SU-DHL-6 (cell line): ENCODE measurements around the gene ABLIM1.

Experiments
- H2AFZ ChIP-seq: fragments of 200-600 bp; sonication (generic); 2 replicates; pipeline ENCODE4 v1.6.1; 2014; ENCODE audit warnings: low read depth, mild to moderate bottlenecking, moderate library complexity, mixed read lengths, antibody characterized with exemption, low read length; ENCODE audit not compliant: severe bottlenecking
- H3F3A ChIP-seq: fragments of 200-600 bp; shearing (Covaris generic); 2 replicates; pipeline ENCODE4 v1.6.0; 2016; ENCODE audit warnings: antibody characterized with exemption, mild to moderate bottlenecking; ENCODE audit not compliant: insufficient read depth
- H3K27ac ChIP-seq: fragments of 200-600 bp; sonication (generic); 2 replicates; pipeline ENCODE4 v1.5.1; 2016; ENCODE audit warnings: low read depth, mild to moderate bottlenecking, low read length, moderate library complexity, mixed read lengths
- H3K27me3 ChIP-seq: fragments of 200-600 bp; sonication (generic), shearing (Covaris generic); 2 replicates; pipeline ENCODE4 v1.6.0; 2014; ENCODE audit warnings: mild to moderate bottlenecking, low read length
- H3K36me3 ChIP-seq: fragments of 200-600 bp; sonication (generic); 2 replicates; pipeline ENCODE4 v1.6.1; 2014; ENCODE audit warnings: mild to moderate bottlenecking, low read length, mixed read lengths
- H3K4me2 ChIP-seq: fragments of 300-600, 200-600 bp; shearing (Covaris generic), sonication (generic); 2 replicates; pipeline ENCODE4 v1.6.0; 2014; ENCODE audit warnings: low read length, low read depth, mild to moderate bottlenecking; ENCODE audit not compliant: poor library complexity, severe bottlenecking
- H3K4me3 ChIP-seq: fragments of 200-600 bp; sonication (generic); 2 replicates; pipeline ENCODE4 v1.5.1; 2014; ENCODE audit warnings: antibody characterized with exemption, low read length, mild to moderate bottlenecking, mixed read lengths; ENCODE audit not compliant: insufficient read depth, poor library complexity, severe bottlenecking
- H3K79me2 ChIP-seq: fragments of 200-600 bp; sonication (generic); 2 replicates; pipeline ENCODE4 v1.6.1; 2014; ENCODE audit warnings: mild to moderate bottlenecking, low read length, moderate library complexity; ENCODE audit not compliant: insufficient read depth
- H3K9ac ChIP-seq: fragments of 200-600 bp; sonication (generic); 2 replicates; pipeline ENCODE4 v1.7.0; 2014; ENCODE audit warnings: mild to moderate bottlenecking, low read length
- H3K9me2 ChIP-seq: fragments of 200-600 bp; sonication (generic); replicated peaks from 2 replicates; pipeline ENCODE4 v1.6.1; 2014; ENCODE audit warnings: low read length; ENCODE audit not compliant: insufficient read depth
- H3K9me3 ChIP-seq: fragments of 200-600 bp; sonication (generic); 2 replicates; pipeline ENCODE4 v1.6.1; 2014; ENCODE audit warnings: low read length, mixed read lengths; ENCODE audit not compliant: insufficient read depth
- H4K20me1 ChIP-seq: fragments of 200-600 bp; sonication (generic); 2 replicates; pipeline ENCODE4 v1.6.1; 2014; ENCODE audit warnings: low read depth, mild to moderate bottlenecking, antibody characterized with exemption, low read length, moderate library complexity, mixed read lengths
- EZH2phosphoT487 ChIP-seq: fragments of 200-600 bp; sonication (generic), shearing (Covaris generic); conservative IDR thresholded peaks from 2 replicates; pipeline ENCODE4 v1.6.1; 2018; ENCODE audit warnings: mild to moderate bottlenecking, antibody characterized with exemption, low read length, moderate library complexity, mixed read lengths
- TF ChIP-seq, protein P1 (sequence below): fragments of 200-600 bp; sonication (generic); IDR thresholded peaks from one replicate; pipeline ENCODE4 v1.5.1; 2017; ENCODE audit warnings: antibody characterized with exemption, mild to moderate bottlenecking, low read length, moderate library complexity; ENCODE audit not compliant: insufficient read depth, poor library complexity, severe bottlenecking

Gene ABLIM1

DNA sequence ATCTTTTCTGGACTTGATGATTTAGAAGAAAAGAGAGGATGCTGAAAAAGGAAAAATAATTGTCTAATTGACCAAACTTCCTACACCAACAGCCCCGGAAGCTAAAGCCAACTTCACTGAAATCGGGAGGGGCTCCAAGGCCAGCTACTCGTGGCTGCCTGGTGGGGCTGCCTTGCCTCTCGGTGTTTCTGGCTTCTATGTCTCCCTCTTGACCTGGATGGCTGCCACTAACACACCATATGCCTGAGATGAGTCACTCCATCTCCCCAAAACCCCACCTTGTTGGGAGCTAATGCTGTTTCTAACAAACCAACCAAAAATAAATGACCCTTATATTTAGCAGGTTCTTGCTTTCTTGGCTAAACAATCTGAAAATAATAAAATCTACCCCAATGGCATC is 166.1 kb downstream of the ABLIM1 start:
- Histone ChIP-seq H3K9me2 (no peaks in the 10 kb centered on the region), H3K4me3 (no peak overlapping the region), H3K36me3 (peaks cover 18% of the 10 kb centered on the region), H3K79me2 (peaks cover 29% of the 10 kb centered on the region; the same call in 1 of the 2 replicates), H4K20me1 (no peaks in the 10 kb centered on the region), H3K9ac (no peak overlapping the region), H2AFZ (no peak overlapping the region), H3K9me3 (no peaks in the 10 kb centered on the region), H3K27me3 (no peaks in the 10 kb centered on the region), H3K27ac (peak overlapping the region; percentile 22; the same call in 1 of the 2 replicates), H3K4me2 (no peak overlapping the region), H3F3A (peaks cover 14% of the 10 kb centered on the region)
- no peak for TF ChIP-seq EZH2phosphoT487
- TF ChIP-seq, protein P1, sequence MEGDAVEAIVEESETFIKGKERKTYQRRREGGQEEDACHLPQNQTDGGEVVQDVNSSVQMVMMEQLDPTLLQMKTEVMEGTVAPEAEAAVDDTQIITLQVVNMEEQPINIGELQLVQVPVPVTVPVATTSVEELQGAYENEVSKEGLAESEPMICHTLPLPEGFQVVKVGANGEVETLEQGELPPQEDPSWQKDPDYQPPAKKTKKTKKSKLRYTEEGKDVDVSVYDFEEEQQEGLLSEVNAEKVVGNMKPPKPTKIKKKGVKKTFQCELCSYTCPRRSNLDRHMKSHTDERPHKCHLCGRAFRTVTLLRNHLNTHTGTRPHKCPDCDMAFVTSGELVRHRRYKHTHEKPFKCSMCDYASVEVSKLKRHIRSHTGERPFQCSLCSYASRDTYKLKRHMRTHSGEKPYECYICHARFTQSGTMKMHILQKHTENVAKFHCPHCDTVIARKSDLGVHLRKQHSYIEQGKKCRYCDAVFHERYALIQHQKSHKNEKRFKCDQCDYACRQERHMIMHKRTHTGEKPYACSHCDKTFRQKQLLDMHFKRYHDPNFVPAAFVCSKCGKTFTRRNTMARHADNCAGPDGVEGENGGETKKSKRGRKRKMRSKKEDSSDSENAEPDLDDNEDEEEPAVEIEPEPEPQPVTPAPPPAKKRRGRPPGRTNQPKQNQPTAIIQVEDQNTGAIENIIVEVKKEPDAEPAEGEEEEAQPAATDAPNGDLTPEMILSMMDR = no peak

- peak overlapping the region; percentile 22; the same call in 1 of the 2 replicates for H3K27ac ChIP-seq
- no peak overlapping the region for H3K4me3 ChIP-seq
- peaks cover 29% of the 10 kb centered on the region; the same call in 1 of the 2 replicates for H3K79me2 ChIP-seq
- H3K4me2 ChIP-seq = no peak overlapping the region
- TF ChIP-seq EZH2phosphoT487 = no peak
- TF ChIP-seq, protein P1 = no peak
- no peak overlapping the region for H2AFZ ChIP-seq
- H3K36me3 ChIP-seq = peaks cover 18% of the 10 kb centered on the region
- H3F3A ChIP-seq = peaks cover 9% of the 10 kb centered on the region; the same call in 1 of the 2 replicates
- H3K9me2 ChIP-seq = no peaks in the 10 kb centered on the region
- H3K27me3 ChIP-seq = no peaks in the 10 kb centered on the region
- H4K20me1 ChIP-seq = no peaks in the 10 kb centered on the region
- H3K9me3 ChIP-seq = no peaks in the 10 kb centered on the region
- H3K9ac ChIP-seq = no peak overlapping the region
Observed at GRCh38 chr10:114491419-114491818, 166.7 kb downstream of the ABLIM1 start.

GRCh38 chr10:114489521-114490310 is 168.4 kb downstream of the ABLIM1 start:
- Histone ChIP-seq H3K27ac (no peak overlapping the region), H3K4me3 (no peak overlapping the region), H3K36me3 (0 out of 2 replicates have a peak, but pooled peaks cover 5% of the 10 kb centered on the region), H3K9me2 (no peaks in the 10 kb centered on the region), H3K9ac (no peak overlapping the region), H4K20me1 (no peaks in the 10 kb centered on the region), H2AFZ (no peak overlapping the region), H3K9me3 (no peaks in the 10 kb centered on the region), H3F3A (0 out of 2 replicates have a peak, but pooled peaks cover 2% of the 10 kb centered on the region), H3K27me3 (no peaks in the 10 kb centered on the region), H3K4me2 (no peak overlapping the region), H3K79me2 (peaks cover 15% of the 10 kb centered on the region; the same call in 1 of the 2 replicates)
- TF ChIP-seq EZH2phosphoT487 = no peak
- TF ChIP-seq, protein P1 = no peak
